ENCODE results near the gene MRTFB. TPM values are rescaled to one million over a fixed set of nuclear protein-coding genes. Genes with fewer than 3 reads are reported as not detected.
A peak's percentile ranks its signal among the peaks of the same experiment; 100 is the strongest.

Gene MRTFB
- total and polyA plus RNA-seq, 2 of the 13 experiments (the other 11 are each of a cell fraction or from before 2014, with no cell fraction given): 11.4 to 14.0 TPM

- TF ChIP-seq ZNF546 (CRISPR knock-in tag; conservative IDR thresholded peaks at IDR 0.05): peak; percentile 93
- TF ChIP-seq DMAP1 (CRISPR knock-in tag; IDR thresholded peaks at IDR 0.05): peak; percentile 51; the same call in 1 of the 2 replicates
- TF ChIP-seq ZNF816 (CRISPR knock-in tag; IDR thresholded peaks at IDR 0.05; ENCODE audit: borderline replicate concordance): peak; percentile 97
- TF ChIP-seq ZBTB42 (CRISPR knock-in tag; IDR thresholded peaks at IDR 0.05): no peak
- 0 out of 2 replicates have a peak, but pooled peaks have one; percentile 75 for TF ChIP-seq REL (CRISPR knock-in tag; conservative IDR thresholded peaks at IDR 0.05)
- peak; percentile 67 for TF ChIP-seq NCOA2 (CRISPR knock-in tag; IDR thresholded peaks at IDR 0.05)
- peak; percentile 70 for TF ChIP-seq SMAD3 (CRISPR knock-in tag; IDR thresholded peaks at IDR 0.05)
- 0 out of 2 replicates have a peak, but pooled peaks have one; percentile 29 for TF ChIP-seq ZNF775 (CRISPR knock-in tag; IDR thresholded peaks at IDR 0.05; ENCODE audit: borderline replicate concordance)
- no peak for TF ChIP-seq BATF2 (CRISPR knock-in tag; IDR thresholded peaks at IDR 0.05)
- TF ChIP-seq ZNF318 (CRISPR knock-in tag; IDR thresholded peaks at IDR 0.05): peak; percentile 80
- no peak for TF ChIP-seq ZNF569 (CRISPR knock-in tag; IDR thresholded peaks at IDR 0.05; ENCODE audit: borderline replicate concordance)
- TF ChIP-seq AHDC1 (CRISPR knock-in tag; IDR thresholded peaks at IDR 0.05; ENCODE audit: borderline replicate concordance): peak; percentile 6; the same call in 1 of the 2 replicates
Measured at GRCh38 chr16:14285513-14286367, 214.6 kb downstream of the MRTFB start (continued).

All from HepG2 (cell line).